Ascending aorta (tissue), 2 donors: ENCODE measurements around the gene CX3CL1. TPM values are rescaled to one million over a fixed set of nuclear protein-coding genes. Genes with fewer than 3 reads are reported as not detected.

Experiments used
- DNase-seq, 2 donors: peaks; one replicate each; pipeline ENCODE4 v3.0.0-alpha.2; 2019; ENCODE audit warnings: low spot score in 2 of 2
- H3K27ac ChIP-seq, 2 donors: fragments of 200-600 bp; sonication (generic); one replicate each; pipeline ENCODE4 v1.5.1; 2016 to 2017; ENCODE audit warnings: mild to moderate bottlenecking in 1 of 2
- H3K27me3 ChIP-seq: fragments of 200-600 bp; sonication (generic); one replicate; pipeline ENCODE4 v1.5.1; 2017
- H3K36me3 ChIP-seq, 2 donors: fragments of 200-600 bp; sonication (generic); one replicate each; pipeline ENCODE4 v1.5.1; 2016
- H3K4me1 ChIP-seq, 2 donors: fragments of 200-600 bp; sonication (generic); one replicate each; pipeline ENCODE4 v1.5.1; 2016 to 2017; ENCODE audit warnings: mild to moderate bottlenecking in 1 of 2
- H3K4me3 ChIP-seq, 2 donors: fragments of 200-600 bp; sonication (generic); one replicate each; pipeline ENCODE4 v1.5.1; 2016 to 2017; ENCODE audit warnings: mild to moderate bottlenecking in 1 of 2
- H3K9me3 ChIP-seq, 2 donors: fragments of 200-600 bp; sonication (generic); one replicate each; pipeline ENCODE4 v1.5.1; 2016
- CTCF ChIP-seq, 3 experiments: fragments of 200-600 bp in 2 of 3; fragments of 450-650 bp in 1 of 3; sonication (generic) in 2 of 3; IDR thresholded peaks; one replicate each; pipeline ENCODE4 v1.5.1; 2016 to 2019; ENCODE audit warnings: antibody characterized with exemption in 3 of 3, mild to moderate bottlenecking in 1 of 3, moderate library complexity in 1 of 3
- intact Hi-C: fragments of 100-400 bp; cut with DNase I; formaldehyde crosslinking; loops from one replicate; pipeline ENCODE4 v1.15.1; 2023
- total RNA-seq: library from RNA; depleted of rRNA; stranded (reverse); fragments of >200 nt; gene quantifications from one replicate; pipeline ENCODE4 v1.1.0, GENCODE V29; 2016

CX3CL1 gene
- total RNA-seq, 1 donor from 2014 or later: 251 TPM

- Histone ChIP-seq H3K36me3 (no peaks in the 10 kb centered on the region), H3K9me3 (no peaks in the 10 kb centered on the region), H3K27me3 (no peaks in the 10 kb centered on the region), H3K27ac (no peak overlapping the region), H3K4me3 (no peak overlapping the region), H3K4me1 (no peaks in the 10 kb centered on the region)
- TF ChIP-seq CTCF (IDR thresholded peaks at IDR 0.05): no peak
- intact Hi-C loops: no loop called here
- no peak for DNase-seq
Observed at GRCh38 chr16:57358086-57358420, 14.2 kb upstream of the CX3CL1 start.

- intact Hi-C loops: no loop called here
- TF ChIP-seq CTCF (IDR thresholded peaks at IDR 0.05): no peak
- no peaks in the 10 kb centered on the region for H3K9me3 ChIP-seq
- no peaks in the 10 kb centered on the region for H3K36me3 ChIP-seq
- H3K4me1 ChIP-seq: no peaks in the 10 kb centered on the region
- no peak within 1 kb of the TSS for H3K27ac ChIP-seq
- H3K4me3 ChIP-seq: no peak within 1 kb of the TSS
- no peak for DNase-seq
- H3K27me3 ChIP-seq: no peaks in the 10 kb centered on the region
Observed at GRCh38 chr16:57358527-57359095, 13.7 kb upstream of the CX3CL1 start, which contains the start of gene CCL22. Gene CCL22, plus strand, starts transcription at chr16:57358783. Its CDS starts 34 bp downstream, at chr16:57358817.

- Histone ChIP-seq H3K4me3 (no peak overlapping the region), H3K27me3 (no peaks in the 10 kb centered on the region), H3K27ac (no peak overlapping the region), H3K36me3 (no peaks in the 10 kb centered on the region), H3K9me3 (no peaks in the 10 kb centered on the region), H3K4me1 (no peaks in the 10 kb centered on the region)
- no peak for DNase-seq
- no peak for TF ChIP-seq CTCF (IDR thresholded peaks at IDR 0.05)
- intact Hi-C loops: no loop called here
Observed at GRCh38 chr16:57360321-57360935, 11.9 kb upstream of the CX3CL1 start.

GRCh38 chr16:57361404-57361803 is 10.9 kb upstream of the CX3CL1 start:
- H3K27me3 ChIP-seq: no peaks in the 10 kb centered on the region

DNA sequence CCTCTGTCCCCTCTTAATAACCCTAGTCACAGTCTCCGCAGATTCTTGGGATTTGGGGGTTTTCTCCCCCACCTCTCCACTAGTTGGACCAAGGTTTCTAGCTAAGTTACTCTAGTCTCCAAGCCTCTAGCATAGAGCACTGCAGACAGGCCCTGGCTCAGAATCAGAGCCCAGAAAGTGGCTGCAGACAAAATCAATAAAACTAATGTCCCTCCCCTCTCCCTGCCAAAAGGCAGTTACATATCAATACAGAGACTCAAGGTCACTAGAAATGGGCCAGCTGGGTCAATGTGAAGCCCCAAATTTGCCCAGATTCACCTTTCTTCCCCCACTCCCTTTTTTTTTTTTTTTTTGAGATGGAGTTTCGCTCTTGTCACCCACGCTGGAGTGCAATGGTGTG is 8.1 kb upstream of the CX3CL1 start:
- no peak for DNase-seq
- H3K36me3 ChIP-seq: no peaks in the 10 kb centered on the region
- H3K9me3 ChIP-seq: no peaks in the 10 kb centered on the region
- H3K4me3 ChIP-seq: no peak overlapping the region
- H3K4me1 ChIP-seq: peaks cover 0 to 3% of the 10 kb centered on the region in 2 donors
- intact Hi-C loops: no loop called here
- TF ChIP-seq CTCF (IDR thresholded peaks at IDR 0.05): no peak
- no peak overlapping the region for H3K27ac ChIP-seq
- no peaks in the 10 kb centered on the region for H3K27me3 ChIP-seq

More at GRCh38 chr16:57361404-57361803, 10.9 kb upstream of the CX3CL1 start:
- no peaks in the 10 kb centered on the region for H3K9me3 ChIP-seq
- H3K27ac ChIP-seq: no peak overlapping the region
- no peaks in the 10 kb centered on the region for H3K4me1 ChIP-seq
- H3K36me3 ChIP-seq: no peaks in the 10 kb centered on the region
- TF ChIP-seq CTCF (IDR thresholded peaks at IDR 0.05): no peak
- DNase-seq: peak in 1 of 2 donors; percentile 56
- intact Hi-C loops: no loop called here
- no peak overlapping the region for H3K4me3 ChIP-seq
